ENCODE measurements around the gene AP1G1. TPM values are rescaled to one million over a fixed set of nuclear protein-coding genes. Genes with fewer than 3 reads are reported as not detected.

The AP1G1 gene
- total and polyA plus RNA-seq, 2 donors, result 21.8 to 100 TPM

GRCh38 chr16:71762186-71762585 is 46.4 kb downstream of the AP1G1 start:
- H3K36me3 ChIP-seq (ENCODE audit: insufficient read depth), result peaks cover 4% of the 10 kb centered on the region
- no peaks in the 10 kb centered on the region for H3K4me1 ChIP-seq (ENCODE audit: insufficient read depth)
- DNase-seq (ENCODE audit: extremely low spot score), result no peak
- no peak overlapping the region for H3K4me3 ChIP-seq (ENCODE audit: low read depth, low read length)
- H3K27ac ChIP-seq (ENCODE audit: low read depth), result no peak overlapping the region
- 79% methylated on average over 2 of the region's 2 CpGs for WGBS

GRCh38 chr16:71761097-71761496 is 47.5 kb downstream of the AP1G1 start:
- WGBS, result 97% methylated on average over 2 of the region's 2 CpGs
- peaks cover 4% of the 10 kb centered on the region for H3K36me3 ChIP-seq (ENCODE audit: insufficient read depth)

GRCh38 chr16:71758293-71758760 is 50.3 kb downstream of the AP1G1 start:
- peaks cover 16% of the 10 kb centered on the region for H3K36me3 ChIP-seq (ENCODE audit: insufficient read depth)
- H3K27ac ChIP-seq (ENCODE audit: low read depth), result no peak overlapping the region
- no peaks in the 10 kb centered on the region for H3K4me1 ChIP-seq (ENCODE audit: insufficient read depth)
- DNase-seq (ENCODE audit: extremely low spot score), result no peak
- 86% methylated on average over 5 of the region's 5 CpGs for WGBS
- no peak overlapping the region for H3K4me3 ChIP-seq (ENCODE audit: low read depth, low read length)

More at GRCh38 chr16:71761097-71761496, 47.5 kb downstream of the AP1G1 start:
- H3K27ac ChIP-seq (ENCODE audit: low read depth), result no peak overlapping the region
- H3K4me3 ChIP-seq (ENCODE audit: low read depth, low read length), result no peak overlapping the region
- DNase-seq (ENCODE audit: extremely low spot score), result no peak
- no peaks in the 10 kb centered on the region for H3K4me1 ChIP-seq (ENCODE audit: insufficient read depth)

- Histone ChIP-seq H3K4me1 (ENCODE audit: insufficient read depth) (no peaks in the 10 kb centered on the region), H3K36me3 (ENCODE audit: insufficient read depth) (peaks cover 17% of the 10 kb centered on the region), H3K4me3 (ENCODE audit: low read depth, low read length) (no peak overlapping the region), H3K27ac (ENCODE audit: low read depth) (no peak overlapping the region)
- no peak for DNase-seq (ENCODE audit: extremely low spot score)
- 84% methylated on average over 2 of the region's 2 CpGs for WGBS
Measured at GRCh38 chr16:71754652-71755051, 54.0 kb downstream of the AP1G1 start.

- Histone ChIP-seq H3K4me1 (ENCODE audit: insufficient read depth) (no peaks in the 10 kb centered on the region), H3K36me3 (ENCODE audit: insufficient read depth) (peaks cover 20% of the 10 kb centered on the region), H3K27ac (ENCODE audit: low read depth) (no peak overlapping the region), H3K4me3 (ENCODE audit: low read depth, low read length) (no peak overlapping the region)
- no peak for DNase-seq (ENCODE audit: extremely low spot score)
Measured at GRCh38 chr16:71754108-71754507, 54.5 kb downstream of the AP1G1 start.

GRCh38 chr16:71748226-71748625 is 60.4 kb downstream of the AP1G1 start:
- no peak for DNase-seq (ENCODE audit: extremely low spot score)
- H3K4me1 ChIP-seq (ENCODE audit: insufficient read depth), result no peaks in the 10 kb centered on the region
- H3K27ac ChIP-seq (ENCODE audit: low read depth), result no peak overlapping the region
- H3K4me3 ChIP-seq (ENCODE audit: low read depth, low read length), result no peak overlapping the region
- H3K36me3 ChIP-seq (ENCODE audit: insufficient read depth), result peaks cover 5% of the 10 kb centered on the region
- WGBS, result 87% methylated on average over 4 of the region's 4 CpGs

GRCh38 chr16:71746442-71747046 is 62.1 kb downstream of the AP1G1 start:
- H3K27ac ChIP-seq (ENCODE audit: low read depth), result no peak overlapping the region
- DNase-seq (ENCODE audit: extremely low spot score), result no peak
- no peaks in the 10 kb centered on the region for H3K4me1 ChIP-seq (ENCODE audit: insufficient read depth)
- no peak overlapping the region for H3K4me3 ChIP-seq (ENCODE audit: low read depth, low read length)
- H3K36me3 ChIP-seq (ENCODE audit: insufficient read depth), result peaks cover 5% of the 10 kb centered on the region
- 52% methylated on average over 7 of the region's 7 CpGs for WGBS

- no peak overlapping the region for H3K4me3 ChIP-seq (ENCODE audit: low read depth, low read length)
- no peak for DNase-seq (ENCODE audit: extremely low spot score)
- no peaks in the 10 kb centered on the region for H3K4me1 ChIP-seq (ENCODE audit: insufficient read depth)
- H3K27ac ChIP-seq (ENCODE audit: low read depth), result no peak overlapping the region
- WGBS, result 94% methylated on average over 4 of the region's 4 CpGs
- peaks cover 3% of the 10 kb centered on the region for H3K36me3 ChIP-seq (ENCODE audit: insufficient read depth)
Measured at GRCh38 chr16:71738855-71739254, 69.8 kb downstream of the AP1G1 start.

- 99% methylated on average over 6 of the region's 6 CpGs for WGBS
- no peak for DNase-seq (ENCODE audit: extremely low spot score)
- H3K4me3 ChIP-seq (ENCODE audit: low read depth, low read length), result no peak overlapping the region
- H3K27ac ChIP-seq (ENCODE audit: low read depth), result no peak overlapping the region
- peaks cover 5% of the 10 kb centered on the region for H3K36me3 ChIP-seq (ENCODE audit: insufficient read depth)
- H3K4me1 ChIP-seq (ENCODE audit: insufficient read depth), result no peaks in the 10 kb centered on the region
Measured at GRCh38 chr16:71737501-71737900, 71.1 kb downstream of the AP1G1 start.

GRCh38 chr16:71734511-71734910 is 74.1 kb downstream of the AP1G1 start:
- no peak overlapping the region for H3K4me3 ChIP-seq (ENCODE audit: low read depth, low read length)
- H3K4me1 ChIP-seq (ENCODE audit: insufficient read depth), result no peaks in the 10 kb centered on the region
- no peak for DNase-seq (ENCODE audit: extremely low spot score)
- WGBS, result 84% methylated on average over 5 of the region's 5 CpGs
- H3K36me3 ChIP-seq (ENCODE audit: insufficient read depth), result peaks cover 10% of the 10 kb centered on the region
- H3K27ac ChIP-seq (ENCODE audit: low read depth), result no peak overlapping the region

GRCh38 chr16:71732587-71732986 is 76.0 kb downstream of the AP1G1 start:
- WGBS, result 81% methylated on average over 3 of the region's 3 CpGs
- Histone ChIP-seq H3K27ac (ENCODE audit: low read depth) (no peak overlapping the region), H3K4me3 (ENCODE audit: low read depth, low read length) (no peak overlapping the region), H3K36me3 (ENCODE audit: insufficient read depth) (peaks cover 10% of the 10 kb centered on the region), H3K4me1 (ENCODE audit: insufficient read depth) (no peaks in the 10 kb centered on the region)
- no peak for DNase-seq (ENCODE audit: extremely low spot score)

- no peak for DNase-seq (ENCODE audit: extremely low spot score)
- no peak overlapping the region for H3K4me3 ChIP-seq (ENCODE audit: low read depth, low read length)
- H3K4me1 ChIP-seq (ENCODE audit: insufficient read depth), result no peaks in the 10 kb centered on the region
- no peak overlapping the region for H3K27ac ChIP-seq (ENCODE audit: low read depth)
- WGBS, result 86% methylated on average over 8 of the region's 8 CpGs
- peaks cover 7% of the 10 kb centered on the region for H3K36me3 ChIP-seq (ENCODE audit: insufficient read depth)
Measured at GRCh38 chr16:71727551-71728324, 80.9 kb downstream of the AP1G1 start.

GRCh38 chr16:71726476-71727315 is 81.9 kb downstream of the AP1G1 start:
- H3K27ac ChIP-seq (ENCODE audit: low read depth), result no peak overlapping the region
- 49% methylated on average over 4 of the region's 4 CpGs for WGBS
- H3K36me3 ChIP-seq (ENCODE audit: insufficient read depth), result peaks cover 4% of the 10 kb centered on the region
- DNase-seq (ENCODE audit: extremely low spot score), result no peak
- no peaks in the 10 kb centered on the region for H3K4me1 ChIP-seq (ENCODE audit: insufficient read depth)
- H3K4me3 ChIP-seq (ENCODE audit: low read depth, low read length), result no peak overlapping the region
